ENCODE measurements around the gene PLEKHO2.

Gene PLEKHO2

GRCh38 chr15:64883997-64884511 is 42.3 kb downstream of the PLEKHO2 start:
- H3K9ac ChIP-seq (ENCODE audit: low read depth, low read length): no peak overlapping the region

GRCh38 chr15:64884679-64885078 is 43.0 kb downstream of the PLEKHO2 start:
- Histone ChIP-seq H3K9me3 (ENCODE audit: control insufficient read depth, insufficient read depth, low read length) (no peaks in the 10 kb centered on the region), H3K4me3 (ENCODE audit: low read depth, low read length) (no peak overlapping the region), H3K36me3 (ENCODE audit: control insufficient read depth, insufficient read depth, low read length) (no peaks in the 10 kb centered on the region), H3K27me3 (ENCODE audit: control insufficient read depth, insufficient read depth, low read length) (no peaks in the 10 kb centered on the region), H3K9ac (ENCODE audit: low read depth, low read length) (no peak overlapping the region), H3K4me1 (ENCODE audit: control insufficient read depth, insufficient read depth, low read length) (peaks cover 2% of the 10 kb centered on the region)

More at GRCh38 chr15:64883997-64884511, 42.3 kb downstream of the PLEKHO2 start:
- Histone ChIP-seq H3K36me3 (ENCODE audit: control insufficient read depth, insufficient read depth, low read length) (no peaks in the 10 kb centered on the region), H3K9me3 (ENCODE audit: control insufficient read depth, insufficient read depth, low read length) (no peaks in the 10 kb centered on the region), H3K4me1 (ENCODE audit: control insufficient read depth, insufficient read depth, low read length) (peaks cover 2% of the 10 kb centered on the region), H3K4me3 (ENCODE audit: low read depth, low read length) (no peak overlapping the region), H3K27me3 (ENCODE audit: control insufficient read depth, insufficient read depth, low read length) (no peaks in the 10 kb centered on the region)

- H3K4me3 ChIP-seq (ENCODE audit: low read depth, low read length): no peak overlapping the region
- no peaks in the 10 kb centered on the region for H3K27me3 ChIP-seq (ENCODE audit: control insufficient read depth, insufficient read depth, low read length)
- peaks cover 3% of the 10 kb centered on the region for H3K4me1 ChIP-seq (ENCODE audit: control insufficient read depth, insufficient read depth, low read length)
- no peaks in the 10 kb centered on the region for H3K9me3 ChIP-seq (ENCODE audit: control insufficient read depth, insufficient read depth, low read length)
- no peak overlapping the region for H3K9ac ChIP-seq (ENCODE audit: low read depth, low read length)
- no peaks in the 10 kb centered on the region for H3K36me3 ChIP-seq (ENCODE audit: control insufficient read depth, insufficient read depth, low read length)
These were observed 46.6 kb downstream of the PLEKHO2 start for GRCh38 chr15:64888336-64888735.

DNA sequence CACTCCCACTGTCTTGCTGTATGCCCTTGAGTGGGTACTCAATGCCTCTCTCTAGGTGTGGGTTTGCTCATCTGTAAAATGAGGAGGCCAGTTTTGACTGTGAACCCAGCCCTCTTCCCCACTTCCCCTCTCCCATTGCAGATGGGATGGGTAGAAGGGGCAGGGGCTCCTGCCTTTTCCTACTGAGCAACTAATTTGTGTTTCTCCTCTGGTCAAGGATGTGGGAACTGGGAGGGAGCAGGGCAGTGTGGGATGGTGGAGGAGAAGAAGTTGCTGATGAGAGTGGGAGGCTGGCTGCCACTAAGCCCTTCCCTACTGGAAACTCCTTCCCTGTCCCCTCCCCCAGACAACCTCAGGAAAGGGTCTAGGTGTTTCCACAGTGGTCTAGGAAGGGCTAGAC is 49.8 kb downstream of the PLEKHO2 start:
- Histone ChIP-seq H3K9ac (ENCODE audit: low read depth, low read length) (no peak overlapping the region), H3K36me3 (ENCODE audit: control insufficient read depth, insufficient read depth, low read length) (no peaks in the 10 kb centered on the region), H3K9me3 (ENCODE audit: control insufficient read depth, insufficient read depth, low read length) (no peaks in the 10 kb centered on the region), H3K27me3 (ENCODE audit: control insufficient read depth, insufficient read depth, low read length) (no peaks in the 10 kb centered on the region), H3K4me1 (ENCODE audit: control insufficient read depth, insufficient read depth, low read length) (peaks cover 16% of the 10 kb centered on the region), H3K4me3 (ENCODE audit: low read depth, low read length) (no peak overlapping the region)

GRCh38 chr15:64892847-64893403 is 51.2 kb downstream of the PLEKHO2 start:
- Histone ChIP-seq H3K4me1 (ENCODE audit: control insufficient read depth, insufficient read depth, low read length) (peaks cover 16% of the 10 kb centered on the region), H3K9me3 (ENCODE audit: control insufficient read depth, insufficient read depth, low read length) (no peaks in the 10 kb centered on the region), H3K9ac (ENCODE audit: low read depth, low read length) (no peak overlapping the region), H3K36me3 (ENCODE audit: control insufficient read depth, insufficient read depth, low read length) (no peaks in the 10 kb centered on the region), H3K4me3 (ENCODE audit: low read depth, low read length) (no peak overlapping the region), H3K27me3 (ENCODE audit: control insufficient read depth, insufficient read depth, low read length) (no peaks in the 10 kb centered on the region)

GRCh38 chr15:64893481-64894394 is 52.0 kb downstream of the PLEKHO2 start:
- no peak overlapping the region for H3K9ac ChIP-seq (ENCODE audit: low read depth, low read length)
- H3K9me3 ChIP-seq (ENCODE audit: control insufficient read depth, insufficient read depth, low read length): no peaks in the 10 kb centered on the region
- no peaks in the 10 kb centered on the region for H3K27me3 ChIP-seq (ENCODE audit: control insufficient read depth, insufficient read depth, low read length)
- H3K4me3 ChIP-seq (ENCODE audit: low read depth, low read length): peak overlapping the region; percentile 53
- H3K4me1 ChIP-seq (ENCODE audit: control insufficient read depth, insufficient read depth, low read length): peaks cover 16% of the 10 kb centered on the region
- H3K36me3 ChIP-seq (ENCODE audit: control insufficient read depth, insufficient read depth, low read length): no peaks in the 10 kb centered on the region

DNA sequence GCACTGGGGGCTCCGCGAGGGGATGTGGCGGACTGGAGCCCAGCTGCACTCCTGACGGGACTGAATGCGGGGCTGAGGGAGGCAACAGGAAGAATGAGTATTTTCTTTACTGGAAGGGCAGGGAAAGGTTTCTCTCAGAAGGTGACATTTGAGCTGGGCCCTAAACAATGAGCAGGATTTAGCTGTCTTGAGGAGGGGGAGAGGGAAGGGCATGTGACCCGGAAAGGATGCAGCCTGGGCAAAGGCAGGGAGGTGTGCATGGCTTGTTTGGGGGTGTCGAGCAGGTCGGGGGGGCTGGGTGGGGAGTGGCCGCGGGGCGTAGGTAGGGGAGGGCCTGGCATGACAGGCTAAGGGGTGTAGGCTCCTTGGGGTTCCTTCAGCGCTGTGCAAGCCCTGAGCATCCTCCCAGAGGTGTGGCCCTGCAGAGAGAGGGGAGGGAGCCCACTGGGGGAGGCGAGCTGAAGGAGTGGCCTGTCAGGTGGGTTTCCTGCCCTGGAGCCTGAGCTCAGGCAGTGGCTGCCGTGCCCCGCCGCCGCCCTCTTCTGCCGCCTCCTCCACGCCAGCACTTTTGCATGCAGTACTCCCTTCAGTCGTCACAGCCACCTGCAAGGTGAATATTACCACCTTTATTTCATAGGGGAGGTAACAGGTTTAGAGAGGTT is 52.8 kb downstream of the PLEKHO2 start:
- Histone ChIP-seq H3K27me3 (ENCODE audit: control insufficient read depth, insufficient read depth, low read length) (no peaks in the 10 kb centered on the region), H3K4me1 (ENCODE audit: control insufficient read depth, insufficient read depth, low read length) (peaks cover 16% of the 10 kb centered on the region), H3K4me3 (ENCODE audit: low read depth, low read length) (peak overlapping the region; percentile 53), H3K36me3 (ENCODE audit: control insufficient read depth, insufficient read depth, low read length) (no peaks in the 10 kb centered on the region), H3K9ac (ENCODE audit: low read depth, low read length) (no peak overlapping the region), H3K9me3 (ENCODE audit: control insufficient read depth, insufficient read depth, low read length) (no peaks in the 10 kb centered on the region)

DNA sequence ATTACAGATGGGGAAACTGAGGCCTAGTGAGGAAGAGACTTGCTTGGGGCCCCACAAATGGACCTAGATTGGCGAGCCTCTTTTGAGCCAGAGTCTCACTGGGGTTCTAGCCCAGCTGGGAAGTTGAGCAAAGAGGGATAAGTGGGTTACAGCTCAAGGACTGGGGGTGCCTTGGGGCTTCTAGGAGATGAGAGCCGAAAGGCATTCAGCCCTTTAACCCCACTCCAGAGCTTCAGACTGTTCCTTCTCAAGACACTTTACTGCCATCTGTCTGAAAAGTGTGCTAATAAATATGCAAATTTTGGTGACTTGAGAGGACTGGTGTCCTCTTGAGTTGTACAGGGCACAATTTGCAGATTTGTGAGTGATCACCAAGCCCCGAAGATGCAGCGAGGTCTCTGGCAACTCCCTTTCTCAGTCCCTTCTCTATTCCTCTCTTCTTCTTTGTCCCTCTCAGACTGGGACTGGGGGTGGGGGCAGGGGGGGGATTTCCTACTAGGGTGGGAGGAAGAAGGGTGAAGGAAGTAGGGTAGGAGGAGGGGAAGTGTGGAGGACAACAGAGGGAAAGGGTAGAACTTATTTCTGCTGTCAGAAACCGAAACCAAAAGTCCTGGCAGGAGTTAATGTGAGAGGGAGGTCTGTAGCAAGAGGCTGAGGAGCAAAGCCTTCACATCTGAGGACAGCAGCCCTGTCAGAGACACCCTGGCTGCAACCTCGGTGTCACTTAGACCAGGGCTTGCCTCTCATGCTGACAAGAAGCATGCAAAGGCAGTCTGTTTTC is 53.8 kb downstream of the PLEKHO2 start:
- peak overlapping the region; percentile 53 for H3K4me3 ChIP-seq (ENCODE audit: low read depth, low read length)
- H3K27me3 ChIP-seq (ENCODE audit: control insufficient read depth, insufficient read depth, low read length): no peaks in the 10 kb centered on the region
- no peak overlapping the region for H3K9ac ChIP-seq (ENCODE audit: low read depth, low read length)
- H3K4me1 ChIP-seq (ENCODE audit: control insufficient read depth, insufficient read depth, low read length): peaks cover 16% of the 10 kb centered on the region
- no peaks in the 10 kb centered on the region for H3K36me3 ChIP-seq (ENCODE audit: control insufficient read depth, insufficient read depth, low read length)
- H3K9me3 ChIP-seq (ENCODE audit: control insufficient read depth, insufficient read depth, low read length): no peaks in the 10 kb centered on the region

- H3K27me3 ChIP-seq (ENCODE audit: control insufficient read depth, insufficient read depth, low read length): no peaks in the 10 kb centered on the region
- H3K9ac ChIP-seq (ENCODE audit: low read depth, low read length): no peak overlapping the region
- H3K4me1 ChIP-seq (ENCODE audit: control insufficient read depth, insufficient read depth, low read length): peaks cover 16% of the 10 kb centered on the region
- H3K4me3 ChIP-seq (ENCODE audit: low read depth, low read length): no peak overlapping the region
- peaks cover 3% of the 10 kb centered on the region for H3K9me3 ChIP-seq (ENCODE audit: control insufficient read depth, insufficient read depth, low read length)
- H3K36me3 ChIP-seq (ENCODE audit: control insufficient read depth, insufficient read depth, low read length): no peaks in the 10 kb centered on the region
These were observed 54.8 kb downstream of the PLEKHO2 start for GRCh38 chr15:64896371-64897069.

DNA sequence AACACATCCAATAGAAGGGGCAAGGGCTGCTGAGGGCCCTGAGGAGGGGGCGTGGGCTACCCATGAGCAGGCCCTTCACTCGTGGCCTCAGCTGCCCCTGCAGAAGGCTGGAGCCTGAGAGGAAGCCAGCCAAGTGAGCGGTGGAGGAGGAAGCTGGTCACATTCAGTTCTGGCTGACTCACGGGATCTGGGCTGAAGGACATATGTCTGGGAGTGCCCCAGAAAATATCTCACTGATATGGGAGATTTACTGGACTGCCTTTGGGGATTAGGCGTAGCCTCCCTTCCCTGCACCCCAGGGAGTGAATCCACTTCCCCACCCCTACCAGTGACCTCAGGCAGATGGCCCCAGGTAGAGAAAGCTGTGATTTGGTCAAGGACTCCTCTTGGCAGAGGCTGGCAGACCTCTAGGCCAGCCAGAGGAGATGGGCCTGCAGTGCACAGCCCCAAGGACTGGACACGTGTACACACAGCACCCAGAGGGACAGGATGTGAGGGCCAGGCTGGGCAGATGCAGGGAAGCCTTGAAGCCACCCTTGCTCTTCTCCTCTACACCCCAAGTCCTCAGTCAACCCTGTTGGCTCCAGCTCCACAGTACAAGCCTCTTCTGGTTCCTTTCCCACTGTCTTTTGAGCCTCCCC is 55.8 kb downstream of the PLEKHO2 start:
- Histone ChIP-seq H3K9me3 (ENCODE audit: control insufficient read depth, insufficient read depth, low read length) (peaks cover 3% of the 10 kb centered on the region), H3K9ac (ENCODE audit: low read depth, low read length) (no peak overlapping the region), H3K4me3 (ENCODE audit: low read depth, low read length) (no peak overlapping the region), H3K27me3 (ENCODE audit: control insufficient read depth, insufficient read depth, low read length) (no peaks in the 10 kb centered on the region), H3K36me3 (ENCODE audit: control insufficient read depth, insufficient read depth, low read length) (no peaks in the 10 kb centered on the region), H3K4me1 (ENCODE audit: control insufficient read depth, insufficient read depth, low read length) (peaks cover 16% of the 10 kb centered on the region)
